A549 (cell line): Measurements from ENCODE around the gene SLC25A28. TPM values are rescaled to one million over a fixed set of nuclear protein-coding genes. Genes with fewer than 3 reads are reported as not detected.
A peak's percentile ranks its signal among the peaks of the same experiment; 100 is the strongest.

Experiments
- ATAC-seq, 2 experiments: fragments of 200-7000 bp in 1 of 2; fragments of >200 bp in 1 of 2; cut with Nextera tagmentation in 1 of 2; cut with Tn5 transposase in 1 of 2; 3 replicates each; pipeline versions ENCODE4 v1.8.0 to v1.9.1; 2018 to 2020; ENCODE audit warnings: mild to moderate bottlenecking in 1 of 2, moderate library complexity in 1 of 2
- CTCF ChIA-PET: fragments of 300-600 bp; sonication (Branson Sonifier 250); formaldehyde crosslinking; extraction: SDS; loops from one replicate; lab custom pipeline; 2021; ENCODE audit warnings: antibody characterized with exemption, inconsistent platforms; lab: Yijun Ruan, JAX
- POLR2A ChIA-PET: fragments of 350-600 bp; formaldehyde crosslinking; extraction: SDS; loops from one replicate; lab custom pipeline; 2021; ENCODE audit warnings: antibody characterized with exemption, inconsistent platforms; lab: Yijun Ruan, JAX
- DNase-seq, 2 experiments: peaks; one replicate each; pipeline versions ENCODE4 v3.0.0 to v3.0.0-alpha.2; 2011 to 2016; ENCODE audit warnings: low read depth in 1 of 2, low spot score in 1 of 2
- FAIRE-seq: peaks from 2 replicates; lab custom pipeline; 2011; peaks lifted over from hg19 to GRCh38; lab: Jason Lieb, UNC
- H3K27ac ChIP-seq, 2 experiments: fragments of >200 bp; sonication (Bioruptor Twin); formaldehyde crosslinking; 3 replicates each; pipeline ENCODE4 v1.5.1; 2016 to 2017
- H3K4me1 ChIP-seq: fragments of >200 bp; sonication (Bioruptor Twin); formaldehyde crosslinking; 3 replicates; pipeline ENCODE4 v1.6.1; 2016
- H3K4me2 ChIP-seq: fragments of >200 bp; sonication (Bioruptor Twin); formaldehyde crosslinking; 3 replicates; pipeline ENCODE4 v1.6.1; 2016
- H3K4me3 ChIP-seq: fragments of >200 bp; sonication (Bioruptor Twin); formaldehyde crosslinking; 3 replicates; pipeline ENCODE4 v1.5.1; 2016
- H3K9me3 ChIP-seq: fragments of >200 bp; sonication (Bioruptor Twin); formaldehyde crosslinking; 3 replicates; pipeline ENCODE4 v1.6.1; 2016
- ATOH8 ChIP-seq: fragments of 250-450 bp; sonication (Bioruptor Pico); IDR thresholded peaks from 2 replicates; pipeline ENCODE4 v1.5.0; 2020; ENCODE audit warnings: low read depth, mild to moderate bottlenecking, moderate library complexity
- BHLHE40 ChIP-seq: IDR thresholded peaks from 2 replicates; pipeline ENCODE4 v1.6.1; 2012; ENCODE audit warnings: low read depth, low read length, inconsistent platforms
- CHD2 ChIP-seq: fragments of 150-350 bp; IDR thresholded peaks from 2 replicates; pipeline ENCODE4 v1.6.1; 2014; ENCODE audit warnings: low read length; ENCODE audit not compliant: partially characterized antibody
- E2F6 ChIP-seq: IDR thresholded peaks from 2 replicates; pipeline ENCODE4 v1.6.1; 2012; ENCODE audit warnings: low read depth, borderline replicate concordance
- EP300 ChIP-seq, 2 experiments: fragments of >200 bp; sonication (Bioruptor Twin); formaldehyde crosslinking; IDR thresholded peaks; 2 replicates in 1 of 2; 3 replicates in 1 of 2; pipeline ENCODE4 v1.6.1; 2016 to 2017
- ESRRA ChIP-seq: fragments of 150-350 bp; IDR thresholded peaks from 2 replicates; pipeline ENCODE4 v1.6.1; 2014; ENCODE audit warnings: mild to moderate bottlenecking, low read length, borderline replicate concordance
- FOSB ChIP-seq: fragments of 250-450 bp; sonication (Bioruptor Pico); IDR thresholded peaks from 2 replicates; pipeline ENCODE4 v1.5.0; 2020; ENCODE audit warnings: mild to moderate bottlenecking, moderate library complexity
- FOSL2 ChIP-seq, 2 experiments: fragments of 450-650 bp in 1 of 2; fragments of >200 bp in 1 of 2; sonication (Bioruptor Twin) in 1 of 2; formaldehyde crosslinking; IDR thresholded peaks; 2 replicates each; pipeline versions ENCODE4 v1.5.0 to v1.6.1; 2016 to 2020; ENCODE audit warnings: mild to moderate bottlenecking in 1 of 2, moderate library complexity in 1 of 2
- FOXS1 ChIP-seq: fragments of 250-450 bp; sonication (Bioruptor Pico); IDR thresholded peaks from 2 replicates; pipeline ENCODE4 v1.5.0; 2020; ENCODE audit warnings: mild to moderate bottlenecking, moderate library complexity
- HDAC2 ChIP-seq: fragments of 200-600 bp; sonication (generic); IDR thresholded peaks from 2 replicates; pipeline ENCODE4 v1.6.1; 2016
- HEYL ChIP-seq: fragments of 250-450 bp; sonication (Bioruptor Pico); IDR thresholded peaks from 2 replicates; pipeline ENCODE4 v1.8.0; 2021; ENCODE audit warnings: mild to moderate bottlenecking, moderate library complexity
- HMGXB4 ChIP-seq: fragments of 250-450 bp; sonication (Bioruptor Pico); IDR thresholded peaks from 2 replicates; pipeline ENCODE4 v1.5.0; 2021; ENCODE audit warnings: mild to moderate bottlenecking, moderate library complexity, borderline replicate concordance
- HOXB5 ChIP-seq: fragments of 250-450 bp; sonication (Bioruptor Pico); IDR thresholded peaks from 2 replicates; pipeline ENCODE4 v1.5.0; 2020; ENCODE audit warnings: mild to moderate bottlenecking, moderate library complexity
- KDM5A ChIP-seq: fragments of 200-600 bp; sonication (generic); IDR thresholded peaks from 2 replicates; pipeline ENCODE4 v1.6.1; 2016; ENCODE audit warnings: antibody characterized with exemption, mild to moderate bottlenecking
- MAFK ChIP-seq: fragments of 450-650 bp; IDR thresholded peaks from 2 replicates; pipeline ENCODE4 v1.6.1; 2014; ENCODE audit not compliant: partially characterized antibody
- MAX ChIP-seq: IDR thresholded peaks from 2 replicates; pipeline ENCODE4 v1.6.1; 2012
- PBX3 ChIP-seq: IDR thresholded peaks from 2 replicates; pipeline ENCODE4 v1.6.1; 2012
- PHF8 ChIP-seq: fragments of 200-600 bp; sonication (generic); IDR thresholded peaks from 2 replicates; pipeline ENCODE4 v1.6.1; 2016; ENCODE audit warnings: low read depth, mild to moderate bottlenecking, antibody characterized with exemption, moderate library complexity, borderline replicate concordance
- POLR2A ChIP-seq: IDR thresholded peaks from 2 replicates; pipeline ENCODE4 v1.6.1; 2012; ENCODE audit warnings: mild to moderate bottlenecking, low read length
- RAD21 ChIP-seq, 2 experiments: fragments of >200 bp in 1 of 2; sonication (Bioruptor Twin) in 1 of 2; formaldehyde crosslinking in 1 of 2; IDR thresholded peaks in 1 of 2; conservative IDR thresholded peaks in 1 of 2; 2 replicates in 1 of 2; 3 replicates in 1 of 2; pipeline ENCODE4 v1.6.1; 2012 to 2018; ENCODE audit warnings: inconsistent platforms in 1 of 2
- RARB ChIP-seq: fragments of 250-450 bp; sonication (Bioruptor Pico); IDR thresholded peaks from 2 replicates; pipeline ENCODE4 v1.8.0; 2021; ENCODE audit warnings: mild to moderate bottlenecking, moderate library complexity
- RCOR1 ChIP-seq: fragments of 150-350 bp; IDR thresholded peaks from 2 replicates; pipeline ENCODE4 v1.6.1; 2014; ENCODE audit warnings: antibody characterized with exemption, low read length, low read depth
- RNF2 ChIP-seq: fragments of 200-600 bp; sonication (generic); IDR thresholded peaks from 2 replicates; pipeline ENCODE4 v1.6.1; 2016; ENCODE audit warnings: low read depth, mild to moderate bottlenecking, antibody characterized with exemption, moderate library complexity, borderline replicate concordance
- SREBF2 ChIP-seq: fragments of 450-650 bp; IDR thresholded peaks from 2 replicates; pipeline ENCODE4 v1.6.1; 2014; ENCODE audit warnings: mild to moderate bottlenecking, moderate library complexity
- TFCP2L1 ChIP-seq: fragments of 250-450 bp; sonication (Bioruptor Pico); IDR thresholded peaks from 2 replicates; pipeline ENCODE4 v1.5.0; 2021; ENCODE audit warnings: mild to moderate bottlenecking
- TP53 ChIP-seq: fragments of 250-450 bp; sonication (Bioruptor Pico); IDR thresholded peaks from 2 replicates; pipeline ENCODE4 v1.5.0; 2021; ENCODE audit warnings: mild to moderate bottlenecking, moderate library complexity
- ZNF302 ChIP-seq: fragments of 250-450 bp; sonication (Bioruptor Pico); IDR thresholded peaks from 2 replicates; pipeline ENCODE4 v1.9.0; 2021; ENCODE audit warnings: inconsistent platforms, mild to moderate bottlenecking, moderate library complexity
- ZSCAN20 ChIP-seq: fragments of 250-450 bp; sonication (Bioruptor Pico); IDR thresholded peaks from 2 replicates; pipeline ENCODE4 v1.8.0; 2022; ENCODE audit warnings: mild to moderate bottlenecking, moderate library complexity
- WGBS: methylation state at CpG from one replicate; pipeline ENCODE4 v1.1.6; 2017; ENCODE audit errors: missing lambda C conversion rate; 5-methylcytosine and 5-hydroxymethylcytosine counted together
- polyA plus RNA-seq, 4 experiments: library from polyadenylated mRNA; depleted of rRNA in 3 of 4; stranded (reverse); fragments of >200 nt; fragmentation: RNase III in 1 of 4; extraction: RNeasy Plus Mini Kit Qiagen cat#74134 plus additional on column Dnase treatment in 1 of 4; gene quantifications; 2 replicates in 3 of 4; 3 replicates in 1 of 4; pipeline ENCODE4 v1.2.3, GENCODE V29; 2011 to 2017

The SLC25A28 gene
- polyA plus RNA-seq, 2 of the 4 experiments (the other 2 are of a cell fraction) = 21.4 to 24.1 TPM

GRCh38 chr10:99659868-99660366 is 39.7 kb upstream of the SLC25A28 start:
- POLR2A ChIA-PET = interaction anchor here (1.3 to 4.7 kb wide), 3 partner anchors 35 to 72 kb away, joined by 3 to 46 read pairs (median 8); partner anchors contain the start of genes COX15, CUTC and SLC25A28
- peak overlapping the region; percentile 78 to 90 for H3K27ac ChIP-seq
- TF ChIP-seq MAX (no peak), ZNF302 (CRISPR knock-in tag) (no peak), RARB (CRISPR knock-in tag) (no peak), CHD2 (no peak), ZSCAN20 (CRISPR knock-in tag) (no peak), MAFK (no peak), RAD21 (conservative IDR thresholded peaks at IDR 0.05 in 1 of 2, IDR thresholded peaks at IDR 0.05 in 1 of 2) (no peak), RCOR1 (no peak), EP300 (IDR thresholded peaks at IDR 0.05) (no peak), RNF2 (no peak), ATOH8 (CRISPR knock-in tag) (no peak), SREBF2 (no peak), HDAC2 (no peak), KDM5A (no peak), TP53 (CRISPR knock-in tag) (no peak)
- H3K4me1 ChIP-seq = peaks cover 19% of the 10 kb centered on the region
- WGBS = 3% methylated on average over 10 of the region's 10 CpGs
- DNase-seq (no peak), FAIRE-seq (no peak), ATAC-seq (peak; percentile 3 to 15; a peak in 3 of 6 replicates)
- H3K4me3 ChIP-seq = peak overlapping the region; percentile 81
- H3K4me2 ChIP-seq = peak overlapping the region; percentile 84
- CTCF ChIA-PET = interaction anchor here (0.6 to 2.7 kb wide), 5 partner anchors 12 to 127 kb away, joined by 3 to 10 read pairs (median 3); no protein-coding TSS in a partner anchor
- H3K9me3 ChIP-seq = no peaks in the 10 kb centered on the region

- peak; percentile 80 for FAIRE-seq
- peak; percentile 98 to 99 for ATAC-seq
- DNase-seq = peak; percentile 95 to 99
- CTCF ChIA-PET = interaction anchor here (0.6 to 2.7 kb wide), 6 partner anchors 29 to 127 kb away, joined by 3 to 10 read pairs (median 3); no protein-coding TSS in a partner anchor
- peak within 1 kb of the TSS; percentile 81 for H3K4me3 ChIP-seq
- POLR2A ChIA-PET = interaction anchor here (0.5 to 4.7 kb wide), 6 partner anchors 12 to 229 kb away, joined by 3 to 46 read pairs (median 4); partner anchors contain the start of genes COX15, CUTC, GOT1 and SLC25A28
- H3K27ac ChIP-seq = peak within 1 kb of the TSS; percentile 78 to 90
- no peaks in the 10 kb centered on the region for H3K9me3 ChIP-seq
- peaks cover 19% of the 10 kb centered on the region for H3K4me1 ChIP-seq
- WGBS = 2% methylated on average over 23 of the region's 71 CpGs
- H3K4me2 ChIP-seq = peak within 1 kb of the TSS; percentile 88
- peak; percentile 88 for TF ChIP-seq PBX3
- no peak for TF ChIP-seq HDAC2
- no peak for TF ChIP-seq HEYL (CRISPR knock-in tag)
- no peak for TF ChIP-seq RAD21 (conservative IDR thresholded peaks at IDR 0.05 in 1 of 2, IDR thresholded peaks at IDR 0.05 in 1 of 2)
- no peak for TF ChIP-seq HMGXB4 (CRISPR knock-in tag)
- no peak for TF ChIP-seq ESRRA
- TF ChIP-seq FOXS1 (CRISPR knock-in tag) = no peak
- peak; percentile 74 for TF ChIP-seq POLR2A
- no peak for TF ChIP-seq ATOH8 (CRISPR knock-in tag)
- TF ChIP-seq FOSB (CRISPR knock-in tag) = no peak
- TF ChIP-seq TFCP2L1 (CRISPR knock-in tag) = 0 out of 2 replicates have a peak, but pooled peaks have one; percentile 57
- TF ChIP-seq E2F6 = 0 out of 2 replicates have a peak, but pooled peaks have one; percentile 48
- peak; percentile 20; the same call in 1 of the 2 replicates for TF ChIP-seq PHF8
- no peak for TF ChIP-seq HOXB5 (CRISPR knock-in tag)
- TF ChIP-seq MAFK = peak; percentile 48
- no peak for TF ChIP-seq FOSL2 (IDR thresholded peaks at IDR 0.05)
- TF ChIP-seq FOSL2 (CRISPR knock-in tag; IDR thresholded peaks at IDR 0.05) = no peak
- TF ChIP-seq BHLHE40 = no peak
These were observed 39.0 kb upstream of the SLC25A28 start, which contains the start of gene ENTPD7 for GRCh38 chr10:99659031-99659867. Gene ENTPD7 (plus strand): TSS chr10:99659509. CDS start chr10:99659957, 448 bp downstream.
